GM23338 (cell line): ENCODE data around the gene NCBP3. TPM values are rescaled to one million over a fixed set of nuclear protein-coding genes. Genes with fewer than 3 reads are reported as not detected.

Experiments
- ATAC-seq: fragments of 200-7000 bp; cut with Tn5 transposase; 3 replicates; pipeline ENCODE4 v1.9.1; 2020
- DNase-seq: peaks from one replicate; pipeline ENCODE4 v3.0.0-alpha.2; 2015; ENCODE audit warnings: low spot score
- H2AFZ ChIP-seq: fragments of 200-600 bp; sonication (generic); 2 replicates; pipeline ENCODE4 v1.8.0; 2016; ENCODE audit warnings: antibody characterized with exemption, mild to moderate bottlenecking, moderate library complexity
- H3F3A ChIP-seq: fragments of 200-600 bp; sonication (generic); replicated peaks from 2 replicates; pipeline ENCODE4 v1.8.0; 2017; ENCODE audit warnings: antibody characterized with exemption, mixed run types, low read depth
- H3K27ac ChIP-seq: fragments of 200-600 bp; sonication (generic); 2 replicates; pipeline ENCODE4 v1.6.1; 2016; ENCODE audit warnings: low read depth
- H3K27me3 ChIP-seq: fragments of 200-600 bp; sonication (generic); 2 replicates; pipeline ENCODE4 v1.8.0; 2016; ENCODE audit warnings: mild to moderate bottlenecking, mixed run types, moderate library complexity; ENCODE audit not compliant: insufficient read depth
- H3K36me3 ChIP-seq: fragments of 200-600 bp; sonication (generic); 2 replicates; pipeline ENCODE4 v1.8.0; 2016; ENCODE audit warnings: mild to moderate bottlenecking; ENCODE audit not compliant: insufficient read depth
- H3K4me1 ChIP-seq: fragments of 200-600 bp; sonication (generic); 2 replicates; pipeline ENCODE4 v1.8.0; 2016; ENCODE audit warnings: mild to moderate bottlenecking, moderate library complexity; ENCODE audit not compliant: insufficient read depth
- H3K4me2 ChIP-seq: fragments of 200-600 bp; sonication (generic); 2 replicates; pipeline ENCODE4 v1.7.1; 2017; ENCODE audit warnings: mixed run types
- H3K4me3 ChIP-seq: fragments of 200-600 bp; sonication (generic); 2 replicates; pipeline ENCODE4 v1.6.1; 2016; ENCODE audit warnings: mixed run types
- H3K79me2 ChIP-seq: fragments of 200-600 bp; sonication (generic); replicated peaks from 2 replicates; pipeline ENCODE4 v1.8.0; 2017; ENCODE audit warnings: mild to moderate bottlenecking; ENCODE audit not compliant: insufficient read depth
- H3K9me2 ChIP-seq: fragments of 200-600 bp; sonication (generic); 2 replicates; pipeline ENCODE4 v1.8.0; 2017; ENCODE audit not compliant: insufficient read depth
- H4K20me1 ChIP-seq: fragments of 200-600 bp; sonication (generic); replicated peaks from 2 replicates; pipeline ENCODE4 v1.8.0; 2017; ENCODE audit warnings: mild to moderate bottlenecking; ENCODE audit not compliant: insufficient read depth
- H3K27ac Mint-ChIP-seq: 2 replicates; pipeline ENCODE4 v1.8.0; 2020; ENCODE audit warnings: inconsistent platforms, mild to moderate bottlenecking, moderate library complexity, mixed read lengths
- H3K27me3 Mint-ChIP-seq: 3 replicates; pipeline ENCODE4 v1.8.0; 2022; ENCODE audit warnings: low read depth, mild to moderate bottlenecking, moderate library complexity, mixed read lengths, inconsistent platforms; ENCODE audit not compliant: insufficient read depth, poor library complexity
- H3K36me3 Mint-ChIP-seq: 3 replicates; pipeline ENCODE4 v1.8.0; 2021; ENCODE audit warnings: low read depth, mild to moderate bottlenecking, inconsistent platforms, moderate library complexity, mixed read lengths
- H3K4me1 Mint-ChIP-seq: 3 replicates; pipeline ENCODE4 v1.8.0; 2020; ENCODE audit warnings: mild to moderate bottlenecking, inconsistent platforms, mixed read lengths
- H3K4me3 Mint-ChIP-seq: 3 replicates; pipeline ENCODE4 v1.8.0; 2021; ENCODE audit warnings: moderate library complexity, mild to moderate bottlenecking, inconsistent platforms, mixed read lengths
- H3K9me3 Mint-ChIP-seq: 3 replicates; pipeline ENCODE4 v1.8.0; 2020; ENCODE audit warnings: moderate library complexity, mild to moderate bottlenecking, inconsistent platforms, mixed read lengths
- CREB1 ChIP-seq: fragments of 250-450 bp; sonication (Bioruptor Pico); IDR thresholded peaks from 2 replicates; pipeline ENCODE4 v1.5.0; 2020; ENCODE audit warnings: low read depth, mild to moderate bottlenecking, moderate library complexity
- CTCF ChIP-seq, 2 experiments: fragments of 200-600 bp in 1 of 2; sonication (generic) in 1 of 2; conservative IDR thresholded peaks; 2 replicates each; pipeline versions ENCODE4 v1.5.1 to v1.6.1; 2016 to 2017; ENCODE audit warnings: antibody characterized with exemption in 2 of 2, low read depth in 2 of 2, mild to moderate bottlenecking in 2 of 2, moderate library complexity in 1 of 2
- ETS1 ChIP-seq: IDR thresholded peaks from 2 replicates; pipeline ENCODE4 v1.6.1; 2016; ENCODE audit warnings: antibody characterized with exemption
- EZH2 ChIP-seq: fragments of 200-600 bp; sonication (generic); IDR thresholded peaks from one replicate; pipeline ENCODE4 v1.8.0; 2017; ENCODE audit warnings: antibody characterized with exemption, mild to moderate bottlenecking, low read depth; ENCODE audit not compliant: unreplicated experiment
- JUNB ChIP-seq: IDR thresholded peaks from one replicate; pipeline ENCODE4 v1.6.1; 2016; ENCODE audit warnings: antibody characterized with exemption; ENCODE audit not compliant: unreplicated experiment
- NANOG ChIP-seq: IDR thresholded peaks from 2 replicates; pipeline ENCODE4 v1.6.1; 2016; ENCODE audit warnings: antibody characterized with exemption, borderline replicate concordance
- POLR2AphosphoS5 ChIP-seq: IDR thresholded peaks from 2 replicates; pipeline ENCODE4 v1.6.1; 2016; ENCODE audit warnings: antibody characterized with exemption, low read depth
- STAT1 ChIP-seq: IDR thresholded peaks from one replicate; pipeline ENCODE4 v1.6.1; 2016; ENCODE audit warnings: antibody characterized with exemption; ENCODE audit not compliant: unreplicated experiment
- ZNF114 ChIP-seq: fragments of 250-450 bp; sonication (Bioruptor Pico); IDR thresholded peaks from 2 replicates; pipeline ENCODE4 v1.5.0; 2020; ENCODE audit warnings: mild to moderate bottlenecking, moderate library complexity
- ZNF331 ChIP-seq: fragments of 250-450 bp; sonication (Bioruptor Pico); IDR thresholded peaks from 2 replicates; pipeline ENCODE4 v1.5.0; 2020; ENCODE audit warnings: low read depth, mild to moderate bottlenecking, moderate library complexity
- polyA plus RNA-seq: library from polyadenylated mRNA; unstranded; fragments of >200 nt; fragmentation: Nextera tagmentation; extraction: Ambion mirVana; gene quantifications from 2 replicates; pipeline ENCODE4 v1.2.1, GENCODE V29; 2016
- total RNA-seq: library from RNA; depleted of rRNA; stranded (reverse); fragments of >200 nt; shearing (Covaris generic); gene quantifications from 2 replicates; pipeline ENCODE4 v1.2.3, GENCODE V29; 2014
- TF ChIP-seq, protein P1 (sequence below): IDR thresholded peaks from one replicate; pipeline ENCODE4 v1.6.1; 2018; ENCODE audit warnings: antibody characterized with exemption; ENCODE audit not compliant: unreplicated experiment

The NCBP3 gene
- total and polyA plus RNA-seq, 2 experiments from 2014 or later = 35.5 to 42.8 TPM

DNA sequence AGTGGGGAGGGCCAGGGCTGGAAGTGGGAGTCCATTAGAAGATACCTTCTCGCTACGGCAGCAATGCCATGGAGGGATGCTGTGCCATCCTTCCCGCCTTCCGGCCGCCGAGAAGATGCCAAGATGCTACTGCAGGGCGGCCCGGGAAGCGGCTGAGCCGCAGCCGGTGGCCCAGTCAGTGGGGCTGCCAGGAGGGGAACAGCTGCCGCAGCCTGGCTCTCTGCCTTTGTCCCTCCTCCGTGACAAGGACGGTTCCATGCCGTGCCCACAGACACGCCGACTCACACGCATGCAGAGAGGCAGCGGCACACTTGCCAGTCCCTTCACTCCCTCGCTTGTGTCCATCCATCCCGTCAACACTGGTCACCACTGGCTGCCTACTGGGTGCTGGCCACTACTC, 20.2 kb upstream of the NCBP3 start:
- Mint-ChIP-seq H3K9me3 (no peaks in the 10 kb centered on the region), H3K27me3 (peaks cover 7% of the 10 kb centered on the region), H3K4me3 (no peak overlapping the region), H3K27ac (no peak overlapping the region), H3K36me3 (peaks cover 11% of the 10 kb centered on the region), H3K4me1 (no peaks in the 10 kb centered on the region; the same call in 2 of the 3 replicates)
- H3K4me3 ChIP-seq = no peak overlapping the region
- H3K27me3 ChIP-seq = no peaks in the 10 kb centered on the region
- H3K9me2 ChIP-seq = no peaks in the 10 kb centered on the region
- no peaks in the 10 kb centered on the region for H3K79me2 ChIP-seq
- TF ChIP-seq EZH2 (no peak), ZNF331 (no peak), NANOG (no peak), POLR2AphosphoS5 (no peak), STAT1 (no peak)
- H3K27ac ChIP-seq = no peak overlapping the region
- H3K36me3 ChIP-seq = no peaks in the 10 kb centered on the region; the same call in 1 of the 2 replicates
- H2AFZ ChIP-seq = no peak overlapping the region
- no peaks in the 10 kb centered on the region for H3F3A ChIP-seq
- no peak overlapping the region for H3K4me2 ChIP-seq
- H3K4me1 ChIP-seq = no peaks in the 10 kb centered on the region
- H4K20me1 ChIP-seq = no peaks in the 10 kb centered on the region
- ATAC-seq (no peak), DNase-seq (no peak)

DNA sequence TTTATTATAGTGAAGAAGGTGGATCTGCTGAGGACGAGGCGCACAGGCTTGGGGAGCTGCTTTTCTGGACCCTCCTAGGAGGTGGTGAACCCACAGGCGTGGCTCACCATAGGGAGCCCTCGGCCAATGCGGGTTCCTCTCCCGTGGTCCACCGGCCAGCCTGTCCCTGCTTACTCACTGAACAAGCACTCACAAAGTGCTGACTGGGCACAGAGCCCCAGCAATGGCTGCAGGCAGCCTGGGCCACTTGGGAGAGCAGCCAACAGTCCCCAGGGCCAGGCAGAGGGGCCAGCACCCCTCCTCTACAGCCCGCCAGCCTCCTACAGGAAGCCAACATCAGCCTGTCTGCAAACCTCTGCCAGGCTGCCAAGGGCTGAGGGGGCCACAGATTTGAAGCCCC, 19.1 kb upstream of the NCBP3 start:
- H3K36me3 Mint-ChIP-seq = peaks cover 9% of the 10 kb centered on the region; the same call in 2 of the 3 replicates
- no peak overlapping the region for H3K4me3 Mint-ChIP-seq
- DNase-seq (no peak), ATAC-seq (no peak)
- no peaks in the 10 kb centered on the region for H3K9me3 Mint-ChIP-seq
- Histone ChIP-seq H2AFZ (no peak overlapping the region), H3K27ac (no peak overlapping the region), H3K4me2 (no peak overlapping the region), H3K27me3 (no peaks in the 10 kb centered on the region), H4K20me1 (no peaks in the 10 kb centered on the region), H3K9me2 (no peaks in the 10 kb centered on the region), H3K4me1 (no peaks in the 10 kb centered on the region), H3K79me2 (no peaks in the 10 kb centered on the region), H3F3A (no peaks in the 10 kb centered on the region), H3K36me3 (no peaks in the 10 kb centered on the region; the same call in 1 of the 2 replicates), H3K4me3 (no peak overlapping the region)
- H3K27me3 Mint-ChIP-seq = peaks cover 5% of the 10 kb centered on the region
- no peak overlapping the region for H3K27ac Mint-ChIP-seq
- no peaks in the 10 kb centered on the region; the same call in 2 of the 3 replicates for H3K4me1 Mint-ChIP-seq
- TF ChIP-seq NANOG (no peak), ZNF331 (no peak), POLR2AphosphoS5 (no peak), ZNF114 (no peak), ETS1 (no peak), CREB1 (CRISPR knock-in tag) (no peak), CTCF (conservative IDR thresholded peaks at IDR 0.05; ENCODE audit: low read depth in 2 of 2) (no peak), STAT1 (no peak), JUNB (no peak), EZH2 (no peak)
- TF ChIP-seq, protein P1, sequence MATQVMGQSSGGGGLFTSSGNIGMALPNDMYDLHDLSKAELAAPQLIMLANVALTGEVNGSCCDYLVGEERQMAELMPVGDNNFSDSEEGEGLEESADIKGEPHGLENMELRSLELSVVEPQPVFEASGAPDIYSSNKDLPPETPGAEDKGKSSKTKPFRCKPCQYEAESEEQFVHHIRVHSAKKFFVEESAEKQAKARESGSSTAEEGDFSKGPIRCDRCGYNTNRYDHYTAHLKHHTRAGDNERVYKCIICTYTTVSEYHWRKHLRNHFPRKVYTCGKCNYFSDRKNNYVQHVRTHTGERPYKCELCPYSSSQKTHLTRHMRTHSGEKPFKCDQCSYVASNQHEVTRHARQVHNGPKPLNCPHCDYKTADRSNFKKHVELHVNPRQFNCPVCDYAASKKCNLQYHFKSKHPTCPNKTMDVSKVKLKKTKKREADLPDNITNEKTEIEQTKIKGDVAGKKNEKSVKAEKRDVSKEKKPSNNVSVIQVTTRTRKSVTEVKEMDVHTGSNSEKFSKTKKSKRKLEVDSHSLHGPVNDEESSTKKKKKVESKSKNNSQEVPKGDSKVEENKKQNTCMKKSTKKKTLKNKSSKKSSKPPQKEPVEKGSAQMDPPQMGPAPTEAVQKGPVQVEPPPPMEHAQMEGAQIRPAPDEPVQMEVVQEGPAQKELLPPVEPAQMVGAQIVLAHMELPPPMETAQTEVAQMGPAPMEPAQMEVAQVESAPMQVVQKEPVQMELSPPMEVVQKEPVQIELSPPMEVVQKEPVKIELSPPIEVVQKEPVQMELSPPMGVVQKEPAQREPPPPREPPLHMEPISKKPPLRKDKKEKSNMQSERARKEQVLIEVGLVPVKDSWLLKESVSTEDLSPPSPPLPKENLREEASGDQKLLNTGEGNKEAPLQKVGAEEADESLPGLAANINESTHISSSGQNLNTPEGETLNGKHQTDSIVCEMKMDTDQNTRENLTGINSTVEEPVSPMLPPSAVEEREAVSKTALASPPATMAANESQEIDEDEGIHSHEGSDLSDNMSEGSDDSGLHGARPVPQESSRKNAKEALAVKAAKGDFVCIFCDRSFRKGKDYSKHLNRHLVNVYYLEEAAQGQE = no peak
